Mammary epithelial cell (primary cell): ENCODE results near the gene SLC26A9.

Source experiments
- CTCF ChIP-seq, 2 donors: IDR thresholded peaks in 1 of 2; conservative IDR thresholded peaks in 1 of 2; 2 replicates each; pipeline ENCODE4 v1.5.1; 2011 to 2012; ENCODE audit warnings: inconsistent platforms in 2 of 2, low read length in 2 of 2, mild to moderate bottlenecking in 2 of 2, control low read depth in 1 of 2, low read depth in 1 of 2; ENCODE audit not compliant: insufficient read depth in 1 of 2; ENCODE audit errors: extremely low read depth in 1 of 2
- EZH2 ChIP-seq: IDR thresholded peaks from 2 replicates; pipeline ENCODE4 v1.6.1; 2012; ENCODE audit warnings: low read length, inconsistent platforms, borderline replicate concordance

- TF ChIP-seq CTCF (conservative IDR thresholded peaks at IDR 0.05 in 1 of 2, IDR thresholded peaks at IDR 0.05 in 1 of 2; ENCODE audit: extremely low read depth in 1 of 2, insufficient read depth in 1 of 2, low read depth in 1 of 2, low read length in 2 of 2) (peak; percentile 83 to 93), EZH2 (no peak)
Measured at GRCh38 chr1:205918955-205919746, 24.1 kb downstream of the SLC26A9 start.
